CD4-positive, CD25-positive, alpha-beta regulatory T cell (primary cell): ENCODE data around the gene HAL. TPM values are rescaled to one million over a fixed set of nuclear protein-coding genes. Genes with fewer than 3 reads are reported as not detected.

Source experiments
- ATAC-seq, 2 donors: fragments of 150-1000 bp; cut with Tn5 transposase; one replicate each; pipeline ENCODE4 v1.10.0; 2021; ENCODE audit warnings: low read depth in 2 of 2, moderate number of reproducible peaks in 2 of 2, moderate library complexity in 1 of 2
- DNase-seq, 3 donors: peaks; one replicate each; pipeline versions ENCODE4 v3.0.0 to v3.0.0-alpha.2; 2012 to 2022; ENCODE audit warnings: mixed read lengths in 1 of 3
- H3K27ac ChIP-seq: one replicate; pipeline ENCODE4 v1.7.0; 2013; ENCODE audit warnings: mild to moderate bottlenecking, low read length; ENCODE audit not compliant: insufficient read depth, poor library complexity, severe bottlenecking
- H3K27me3 ChIP-seq: one replicate; pipeline ENCODE4 v1.7.0; 2013; ENCODE audit warnings: low read length; ENCODE audit not compliant: control insufficient read depth, insufficient read depth
- H3K36me3 ChIP-seq: one replicate; pipeline ENCODE4 v1.7.0; 2013; ENCODE audit warnings: mild to moderate bottlenecking, low read length, moderate library complexity; ENCODE audit not compliant: control insufficient read depth, insufficient read depth
- H3K4me1 ChIP-seq: 2 replicates; pipeline ENCODE4 v1.7.0; 2013; ENCODE audit warnings: mild to moderate bottlenecking, low read length; ENCODE audit not compliant: insufficient read depth, control insufficient read depth, poor library complexity, severe bottlenecking
- H3K4me3 ChIP-seq: one replicate; pipeline ENCODE4 v1.7.0; 2013; ENCODE audit warnings: low read depth, mild to moderate bottlenecking, low read length, moderate library complexity
- H3K9me3 ChIP-seq, 2 experiments: 1 replicate in 1 of 2; 2 replicates in 1 of 2; pipeline ENCODE4 v1.7.0; 2013; ENCODE audit warnings: low read length in 2 of 2, mild to moderate bottlenecking in 1 of 2, moderate library complexity in 1 of 2; ENCODE audit not compliant: control insufficient read depth in 2 of 2
- H3K27ac Mint-ChIP-seq, 3 donors: one replicate each; pipeline ENCODE4 v1.8.0; 2020 to 2022; ENCODE audit warnings: mild to moderate bottlenecking in 3 of 3, mixed read lengths in 3 of 3, moderate library complexity in 2 of 3
- H3K27me3 Mint-ChIP-seq: one replicate; pipeline ENCODE4 v1.8.0; 2022; ENCODE audit warnings: mild to moderate bottlenecking, mixed read lengths
- H3K36me3 Mint-ChIP-seq: one replicate; pipeline ENCODE4 v1.8.0; 2020; ENCODE audit warnings: mixed read lengths
- H3K4me1 Mint-ChIP-seq, 4 donors: one replicate each; pipeline ENCODE4 v1.8.0; 2020 to 2022; ENCODE audit warnings: mixed read lengths in 4 of 4, mild to moderate bottlenecking in 1 of 4
- H3K4me3 Mint-ChIP-seq, 4 donors: one replicate each; pipeline ENCODE4 v1.8.0; 2020 to 2022; ENCODE audit warnings: mild to moderate bottlenecking in 4 of 4, mixed read lengths in 4 of 4, moderate library complexity in 3 of 4
- H3K9me3 Mint-ChIP-seq, 7 donors: one replicate each; pipeline ENCODE4 v1.8.0; 2020 to 2022; ENCODE audit warnings: mixed read lengths in 7 of 7, mild to moderate bottlenecking in 3 of 7, moderate library complexity in 2 of 7
- polyA plus RNA-seq, 4 donors: library from polyadenylated mRNA; unstranded; fragments of 300-500 nt; fragmentation: Illumina TruSeq; gene quantifications; one replicate each; pipeline ENCODE4 v1.2.3, GENCODE V29; 2021
- total RNA-seq: library from RNA; stranded (reverse); gene quantifications from one replicate; pipeline ENCODE4 v1.2.3, GENCODE V29; 2022

HAL gene
- total and polyA plus RNA-seq, 5 donors from 2014 or later: 0.57 TPM; not detected in 4

DNA sequence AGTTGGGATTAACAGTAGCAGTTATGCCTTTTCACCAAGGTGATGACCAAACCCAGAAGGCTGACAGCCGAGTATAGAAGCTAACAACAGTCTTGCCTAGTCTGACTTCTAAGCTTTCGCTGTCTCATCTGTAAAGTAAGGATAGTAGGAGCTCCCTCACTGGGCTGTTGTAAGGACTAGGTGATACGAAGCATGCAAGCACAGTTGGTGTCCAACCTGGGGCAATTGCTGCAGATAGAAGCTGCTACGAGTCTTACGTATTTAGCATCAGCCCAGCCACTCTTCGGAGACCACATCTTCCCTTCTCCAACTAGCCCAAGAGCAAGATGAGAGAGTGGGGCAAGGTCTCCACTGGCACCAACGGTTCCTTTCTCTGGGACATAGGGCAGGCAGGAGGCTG lies 6.0 kb downstream of the HAL start:
- Histone ChIP-seq H3K27ac (no peak overlapping the region), H3K4me3 (no peak overlapping the region), H3K9me3 (no peaks in the 10 kb centered on the region), H3K36me3 (no peaks in the 10 kb centered on the region), H3K4me1 (no peaks in the 10 kb centered on the region), H3K27me3 (no peaks in the 10 kb centered on the region)
- DNase-seq (no peak), ATAC-seq (no peak)
- Mint-ChIP-seq H3K4me3 (no peak overlapping the region), H3K9me3 (no peaks in the 10 kb centered on the region), H3K27ac (no peak overlapping the region), H3K4me1 (no peaks in the 10 kb centered on the region), H3K27me3 (no peaks in the 10 kb centered on the region), H3K36me3 (peaks cover 7% of the 10 kb centered on the region)

DNA sequence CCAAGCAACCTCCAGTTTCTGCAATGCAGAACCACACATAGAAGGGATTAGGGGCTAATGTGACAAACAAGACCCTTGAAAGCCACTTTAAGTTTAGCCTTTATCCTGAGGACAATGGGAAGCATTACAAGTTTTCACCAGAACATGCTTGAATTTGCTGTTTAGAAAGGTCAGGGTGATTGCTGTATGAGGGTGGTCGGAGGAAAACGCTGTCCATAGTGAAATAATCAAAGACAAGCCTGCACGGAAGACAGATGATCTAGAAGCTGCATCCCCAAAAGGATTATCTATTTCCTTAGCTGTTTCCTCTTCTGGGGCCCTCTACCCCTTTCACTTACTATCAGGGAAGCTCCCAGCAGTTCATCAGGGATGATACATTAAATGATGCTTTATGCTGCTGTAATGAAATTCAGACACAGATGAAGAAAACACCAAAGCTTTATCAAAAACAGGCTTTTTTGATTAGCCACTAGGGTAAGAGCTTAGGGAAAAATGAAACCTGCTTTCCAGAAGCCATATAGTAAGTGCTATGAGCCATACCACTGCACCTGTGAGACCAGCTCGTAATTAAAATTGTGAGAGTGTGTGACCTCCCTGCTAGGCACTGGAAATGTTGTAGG lies 6.5 kb downstream of the HAL start:
- Mint-ChIP-seq H3K36me3 (peaks cover 3% of the 10 kb centered on the region), H3K4me1 (peaks cover 0 to 4% (median 0%) of the 10 kb centered on the region in 4 donors), H3K27ac (no peak overlapping the region), H3K4me3 (no peak overlapping the region), H3K9me3 (no peaks in the 10 kb centered on the region), H3K27me3 (no peaks in the 10 kb centered on the region)
- ATAC-seq (no peak), DNase-seq (no peak)
- H3K27me3 ChIP-seq: no peaks in the 10 kb centered on the region
- H3K9me3 ChIP-seq: no peaks in the 10 kb centered on the region
- no peaks in the 10 kb centered on the region for H3K36me3 ChIP-seq
- no peaks in the 10 kb centered on the region for H3K4me1 ChIP-seq
- H3K27ac ChIP-seq: no peak overlapping the region
- no peak overlapping the region for H3K4me3 ChIP-seq

DNA sequence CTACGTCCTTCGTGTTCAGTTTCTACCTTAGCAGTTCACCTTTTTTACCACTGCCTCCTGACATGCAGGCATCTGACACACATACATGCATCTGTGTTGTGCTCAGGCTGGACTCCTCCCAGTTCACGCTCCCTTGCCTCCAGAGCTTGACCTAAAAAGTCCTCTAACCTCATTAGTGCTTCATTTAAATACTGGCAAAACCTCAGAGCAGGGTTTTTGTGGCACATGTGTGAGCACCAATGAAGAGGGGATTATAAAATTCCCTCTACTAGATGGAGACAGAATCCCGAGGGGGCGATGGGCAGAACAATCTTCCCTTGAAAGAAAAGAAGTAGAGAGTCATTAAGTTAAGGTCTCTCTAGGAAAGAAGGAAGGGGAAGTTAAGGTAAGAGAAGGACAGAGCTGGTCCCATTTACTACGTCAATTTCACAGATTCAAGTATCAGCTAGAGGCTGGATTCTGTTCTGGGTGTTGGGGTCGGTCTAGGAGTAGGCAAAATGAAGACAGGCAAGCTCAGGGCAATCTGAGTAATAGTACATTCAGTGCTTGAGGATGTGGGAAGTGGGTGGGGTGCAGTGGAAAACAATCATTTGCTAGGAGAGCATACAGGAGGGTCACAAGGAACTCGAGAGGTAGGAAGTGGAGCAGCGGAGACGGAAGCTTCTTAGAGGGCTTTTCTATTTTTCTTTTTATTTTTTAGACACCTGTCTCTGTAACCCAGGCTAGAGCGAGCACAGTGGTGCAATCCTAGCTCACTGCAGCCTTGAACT lies 7.5 kb downstream of the HAL start:
- H3K4me1 ChIP-seq: no peaks in the 10 kb centered on the region
- no peak overlapping the region for H3K4me3 ChIP-seq
- Mint-ChIP-seq H3K27ac (no peak overlapping the region), H3K36me3 (peaks cover 3% of the 10 kb centered on the region), H3K9me3 (no peaks in the 10 kb centered on the region), H3K4me3 (no peak overlapping the region), H3K27me3 (peaks cover 6% of the 10 kb centered on the region), H3K4me1 (peaks cover 0 to 5% (median 0%) of the 10 kb centered on the region in 4 donors)
- H3K36me3 ChIP-seq: no peaks in the 10 kb centered on the region
- H3K27ac ChIP-seq: no peak overlapping the region
- DNase-seq (no peak), ATAC-seq (no peak)
- no peaks in the 10 kb centered on the region for H3K27me3 ChIP-seq
- no peaks in the 10 kb centered on the region for H3K9me3 ChIP-seq

GRCh38 chr12:95986635-95987570 lies 9.2 kb downstream of the HAL start:
- peaks cover 0 to 5% (median 0%) of the 10 kb centered on the region in 4 donors for H3K4me1 Mint-ChIP-seq
- Histone ChIP-seq H3K4me1 (no peaks in the 10 kb centered on the region), H3K4me3 (no peak overlapping the region), H3K27ac (no peak overlapping the region), H3K27me3 (no peaks in the 10 kb centered on the region), H3K9me3 (no peaks in the 10 kb centered on the region), H3K36me3 (no peaks in the 10 kb centered on the region)
- no peaks in the 10 kb centered on the region for H3K36me3 Mint-ChIP-seq
- H3K9me3 Mint-ChIP-seq: no peaks in the 10 kb centered on the region
- peaks cover 6% of the 10 kb centered on the region for H3K27me3 Mint-ChIP-seq
- H3K27ac Mint-ChIP-seq: no peak overlapping the region
- DNase-seq (no peak), ATAC-seq (no peak)
- H3K4me3 Mint-ChIP-seq: no peak overlapping the region

DNA sequence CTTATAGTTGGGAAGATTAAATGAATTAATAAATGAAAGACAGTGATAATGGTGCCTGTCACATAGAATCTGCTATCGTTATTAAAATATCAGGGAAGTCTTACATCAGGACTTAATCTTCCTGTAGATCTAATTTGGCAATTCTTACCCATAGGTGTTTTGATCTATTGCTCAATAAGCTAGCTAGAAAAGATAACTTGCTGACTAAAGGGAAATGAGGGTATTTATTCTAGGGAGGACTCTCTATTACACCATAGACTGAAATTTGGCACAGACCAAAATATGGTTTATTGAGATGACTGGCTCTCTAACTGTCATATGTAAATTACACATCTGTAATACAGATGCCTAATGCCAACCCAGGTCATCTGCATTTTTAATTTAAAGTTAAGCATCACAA lies 11.5 kb downstream of the HAL start:
- H3K4me1 Mint-ChIP-seq: peaks cover 0 to 5% (median 0%) of the 10 kb centered on the region in 4 donors
- DNase-seq (no peak), ATAC-seq (no peak)
- no peak overlapping the region for H3K27ac Mint-ChIP-seq
- Histone ChIP-seq H3K27me3 (no peaks in the 10 kb centered on the region), H3K4me1 (no peaks in the 10 kb centered on the region), H3K36me3 (no peaks in the 10 kb centered on the region), H3K9me3 (no peaks in the 10 kb centered on the region), H3K4me3 (no peak overlapping the region), H3K27ac (no peak overlapping the region)
- H3K36me3 Mint-ChIP-seq: no peaks in the 10 kb centered on the region
- peaks cover 9% of the 10 kb centered on the region for H3K27me3 Mint-ChIP-seq
- H3K4me3 Mint-ChIP-seq: no peak overlapping the region
- no peaks in the 10 kb centered on the region for H3K9me3 Mint-ChIP-seq

- Mint-ChIP-seq H3K27ac (no peak overlapping the region), H3K36me3 (no peaks in the 10 kb centered on the region), H3K9me3 (no peaks in the 10 kb centered on the region), H3K4me3 (no peak overlapping the region), H3K27me3 (peaks cover 11% of the 10 kb centered on the region), H3K4me1 (peaks cover 0 to 5% (median 0%) of the 10 kb centered on the region in 4 donors)
- H3K4me3 ChIP-seq: no peak overlapping the region
- no peaks in the 10 kb centered on the region for H3K4me1 ChIP-seq
- DNase-seq (no peak), ATAC-seq (no peak)
- no peaks in the 10 kb centered on the region for H3K9me3 ChIP-seq
- H3K36me3 ChIP-seq: no peaks in the 10 kb centered on the region
- H3K27ac ChIP-seq: no peak overlapping the region
- H3K27me3 ChIP-seq: no peaks in the 10 kb centered on the region
These were observed 13.5 kb downstream of the HAL start for GRCh38 chr12:95982602-95983001.

DNA sequence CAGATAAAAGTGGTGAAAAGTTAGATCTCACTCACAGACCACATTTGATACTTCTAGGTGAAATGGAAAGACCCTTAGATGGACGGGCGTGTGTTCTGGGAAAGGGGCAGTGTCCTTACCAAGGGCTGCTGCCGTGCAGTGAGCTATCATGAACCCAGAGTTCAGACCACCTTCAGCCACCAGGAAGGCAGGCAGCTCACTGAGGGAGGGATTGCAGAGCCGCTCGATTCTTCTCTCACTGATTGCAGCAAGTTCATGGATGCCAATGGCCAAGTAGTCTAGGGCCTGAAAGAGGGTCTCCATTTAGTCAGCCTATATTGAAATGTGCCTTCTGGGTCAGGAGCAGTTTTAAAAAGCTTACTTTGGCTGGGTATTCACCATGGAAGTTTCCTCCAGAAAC lies 15.7 kb downstream of the HAL start:
- no peaks in the 10 kb centered on the region for H3K36me3 Mint-ChIP-seq
- Histone ChIP-seq H3K27ac (no peak overlapping the region), H3K9me3 (no peaks in the 10 kb centered on the region), H3K36me3 (no peaks in the 10 kb centered on the region), H3K4me3 (no peak overlapping the region), H3K4me1 (no peaks in the 10 kb centered on the region), H3K27me3 (no peaks in the 10 kb centered on the region)
- no peak overlapping the region for H3K27ac Mint-ChIP-seq
- no peak overlapping the region for H3K4me3 Mint-ChIP-seq
- peaks cover 11% of the 10 kb centered on the region for H3K27me3 Mint-ChIP-seq
- ATAC-seq: no peak
- peaks cover 0 to 5% (median 0%) of the 10 kb centered on the region in 4 donors for H3K4me1 Mint-ChIP-seq
- DNase-seq: no peak
- H3K9me3 Mint-ChIP-seq: no peaks in the 10 kb centered on the region
